ENCODE data around the gene JPH4.

- TF ChIP-seq CTCF (IDR thresholded peaks at IDR 0.05) (no peak), POLR2A (IDR thresholded peaks at IDR 0.05) (no peak)
Observed at GRCh38 chr14:23523229-23524016, 55.2 kb downstream of the JPH4 start.
